DOHH2 (cell line): ENCODE results near the gene E2F4.

ENCODE experiments used
- EZH2phosphoT487 ChIP-seq: fragments of 200-600 bp; sonication (generic); IDR thresholded peaks from 2 replicates; pipeline ENCODE4 v1.6.1; 2017; ENCODE audit warnings: borderline replicate concordance, mild to moderate bottlenecking, antibody characterized with exemption, low read length, moderate library complexity, mixed read lengths
- TF ChIP-seq, protein P1 (sequence below): fragments of 200-600 bp; sonication (generic); IDR thresholded peaks from one replicate; pipeline ENCODE4 v1.5.1; 2014; ENCODE audit warnings: antibody characterized with exemption, mild to moderate bottlenecking, low read depth, low read length; ENCODE audit not compliant: poor library complexity, severe bottlenecking

DNA sequence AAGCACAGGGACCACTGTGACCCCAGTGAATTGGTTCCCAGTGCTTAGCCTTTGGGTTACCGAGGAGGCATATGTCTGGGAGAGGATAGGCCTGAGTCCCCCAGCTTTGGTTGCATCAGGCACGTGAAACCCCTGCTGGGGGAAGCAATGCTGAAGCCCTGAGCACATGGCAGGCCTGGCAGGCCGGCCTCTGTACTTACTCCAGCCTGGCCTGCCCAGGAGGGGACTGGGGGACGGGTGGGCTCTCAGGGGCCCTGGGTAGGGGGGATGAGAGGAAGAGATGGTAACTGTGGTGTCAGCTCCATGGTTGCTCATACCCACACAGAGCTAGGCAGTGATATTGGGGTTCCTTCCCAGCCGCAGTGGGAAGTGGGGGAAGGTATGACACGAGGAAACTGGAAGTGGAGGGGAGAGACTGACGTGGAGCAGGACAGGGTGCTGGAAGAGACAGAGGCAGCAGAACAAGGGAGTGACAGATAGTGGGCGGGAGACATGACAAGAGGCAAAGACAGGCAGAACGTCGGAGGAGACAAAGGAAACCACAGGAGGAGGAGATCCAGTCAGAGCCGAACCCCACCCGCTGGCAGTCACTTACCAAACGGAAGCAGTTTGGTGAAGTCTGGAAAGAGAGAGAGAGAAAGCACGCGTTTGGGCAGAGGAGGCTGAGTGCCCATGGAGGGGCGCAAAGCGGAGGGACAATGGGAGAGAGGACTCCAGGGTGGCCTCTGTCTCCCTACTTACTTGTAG, 44.0 kb downstream of the E2F4 start:
- TF ChIP-seq, protein P1, sequence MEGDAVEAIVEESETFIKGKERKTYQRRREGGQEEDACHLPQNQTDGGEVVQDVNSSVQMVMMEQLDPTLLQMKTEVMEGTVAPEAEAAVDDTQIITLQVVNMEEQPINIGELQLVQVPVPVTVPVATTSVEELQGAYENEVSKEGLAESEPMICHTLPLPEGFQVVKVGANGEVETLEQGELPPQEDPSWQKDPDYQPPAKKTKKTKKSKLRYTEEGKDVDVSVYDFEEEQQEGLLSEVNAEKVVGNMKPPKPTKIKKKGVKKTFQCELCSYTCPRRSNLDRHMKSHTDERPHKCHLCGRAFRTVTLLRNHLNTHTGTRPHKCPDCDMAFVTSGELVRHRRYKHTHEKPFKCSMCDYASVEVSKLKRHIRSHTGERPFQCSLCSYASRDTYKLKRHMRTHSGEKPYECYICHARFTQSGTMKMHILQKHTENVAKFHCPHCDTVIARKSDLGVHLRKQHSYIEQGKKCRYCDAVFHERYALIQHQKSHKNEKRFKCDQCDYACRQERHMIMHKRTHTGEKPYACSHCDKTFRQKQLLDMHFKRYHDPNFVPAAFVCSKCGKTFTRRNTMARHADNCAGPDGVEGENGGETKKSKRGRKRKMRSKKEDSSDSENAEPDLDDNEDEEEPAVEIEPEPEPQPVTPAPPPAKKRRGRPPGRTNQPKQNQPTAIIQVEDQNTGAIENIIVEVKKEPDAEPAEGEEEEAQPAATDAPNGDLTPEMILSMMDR = no peak
- no peak for TF ChIP-seq EZH2phosphoT487
